Activated CD4-positive, alpha-beta T cell treated with anti-CD3 and anti-CD28 coated beads, Interleukin-10, Interleukin-2, amounts not matched to agents 100 ng/mL and 50 ng/mL, durations not matched to agents 16 hours and 8 hours (primary cell): Measurements from ENCODE around the gene GOLGA6C.
"Not testable (repeated sequence)": the region's sequence is repeated elsewhere in the genome, so short reads cannot be mapped to it uniquely, and the experiment has no call there.

Experiments
- DNase-seq: peaks from one replicate; pipeline ENCODE4 v3.0.0-alpha.2; 2020

GOLGA6C gene

GRCh38 chr15:75259873-75260272, 1.7 kb downstream of the GOLGA6C start:
- not testable (repeated sequence) for DNase-seq

GRCh38 chr15:75273751-75274359, 15.7 kb downstream of the GOLGA6C start:
- DNase-seq: not testable (repeated sequence)

DNA sequence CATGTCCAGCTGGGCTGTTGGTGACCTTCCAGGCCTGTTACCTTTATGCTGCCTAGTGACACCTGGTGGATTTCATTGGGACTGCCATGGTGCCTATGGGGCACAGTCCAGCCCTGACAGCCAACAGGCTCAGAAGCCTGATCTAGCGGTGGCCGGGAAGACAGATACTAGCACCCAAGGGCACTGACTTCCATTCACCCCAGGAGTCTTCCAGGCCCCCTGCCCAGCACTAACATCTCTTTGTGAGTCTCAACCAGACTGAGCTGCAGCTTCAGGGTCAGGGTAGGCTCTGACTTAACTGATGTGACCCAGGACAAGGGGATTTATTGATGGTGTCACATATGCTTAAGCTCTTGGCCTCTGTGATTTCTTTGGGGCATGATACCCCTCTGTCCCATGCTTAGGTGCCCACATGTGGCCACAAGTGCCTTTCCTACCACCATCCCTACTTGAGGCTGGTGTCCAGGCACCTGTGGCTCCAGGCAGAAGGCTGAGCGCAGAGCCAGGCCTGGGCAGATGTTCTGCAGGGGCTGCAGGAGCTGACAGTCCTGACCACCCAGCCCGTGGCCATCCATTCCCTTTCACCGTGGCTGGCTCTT, 16.5 kb downstream of the GOLGA6C start:
- peak; percentile 81 for DNase-seq

DNA sequence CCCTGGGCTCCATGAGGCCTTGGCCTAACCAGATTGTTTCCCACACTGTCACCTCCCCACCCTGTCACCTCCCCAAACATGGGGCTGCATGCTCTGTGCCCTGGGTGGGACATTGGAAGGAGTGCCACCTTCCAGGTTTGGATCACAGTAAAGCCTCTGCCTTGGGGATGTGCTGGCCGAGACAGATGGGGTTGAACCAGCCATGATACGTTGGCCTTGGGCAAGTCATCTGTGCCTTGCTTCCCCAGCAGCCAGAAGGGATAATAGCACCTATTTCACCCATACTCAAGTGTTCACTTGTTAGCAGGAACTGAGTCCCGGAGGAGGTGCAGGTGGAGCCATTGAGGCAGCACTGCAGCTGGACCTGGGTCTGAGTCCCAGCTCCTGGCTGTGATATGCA, 17.5 kb downstream of the GOLGA6C start:
- DNase-seq: not testable (repeated sequence)

GRCh38 chr15:75278497-75278896, 20.4 kb downstream of the GOLGA6C start:
- not testable (repeated sequence) for DNase-seq

DNA sequence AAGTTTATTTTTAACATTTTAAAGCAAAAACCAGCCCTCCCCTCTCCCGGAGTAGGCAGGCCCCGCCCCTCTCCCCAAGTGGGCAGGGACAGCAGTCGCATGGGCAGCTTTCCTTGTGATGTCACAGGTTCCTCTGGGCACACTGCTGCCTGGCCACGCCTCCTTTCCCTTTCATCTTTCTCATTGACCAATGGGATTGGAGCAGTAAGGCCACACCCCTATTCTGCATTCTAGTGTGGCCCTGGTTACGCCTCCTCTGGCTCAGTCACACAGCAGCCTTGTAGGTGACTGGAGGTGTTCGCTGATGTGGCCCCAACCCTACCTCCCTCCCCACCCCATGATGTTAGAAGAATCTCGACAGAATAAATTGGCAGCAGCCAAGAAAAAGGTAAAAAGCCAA, 24.4 kb downstream of the GOLGA6C start, which contains the start of gene GOLGA6D:
Gene GOLGA6D (plus strand): TSS at position 264 of the 400 bp plus-strand sequence. CDS start 41 bp downstream, at position 305.
- DNase-seq: not testable (repeated sequence)

- not testable (repeated sequence) for DNase-seq
Measured at GRCh38 chr15:75284152-75284551, 26.0 kb downstream of the GOLGA6C start.

DNA sequence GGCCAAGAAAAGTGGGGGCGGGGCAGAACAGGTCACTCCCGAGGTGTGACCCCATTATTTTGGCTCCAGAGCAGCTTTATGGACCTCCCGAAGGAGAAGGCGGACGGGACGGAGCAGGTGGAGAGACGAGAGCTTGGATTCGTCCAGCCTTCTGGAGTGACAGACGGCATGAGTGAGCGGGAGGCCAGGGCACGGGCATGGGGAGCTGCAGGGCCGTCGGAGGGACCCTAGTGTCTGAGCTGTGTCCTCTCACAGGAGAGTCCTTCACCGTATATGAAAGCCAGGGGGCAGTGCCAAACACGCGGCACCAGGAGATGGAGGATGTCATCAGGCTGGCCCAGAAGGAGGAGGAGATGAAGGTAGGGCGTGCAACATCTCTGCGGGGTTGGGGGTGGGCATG, 35.5 kb downstream of the GOLGA6C start:
- not testable (repeated sequence) for DNase-seq

- DNase-seq: not testable (repeated sequence)
Measured at GRCh38 chr15:75298541-75299310, 40.6 kb downstream of the GOLGA6C start.

- DNase-seq: peak; percentile 62
Measured at GRCh38 chr15:75299311-75299688, 41.2 kb downstream of the GOLGA6C start.

DNA sequence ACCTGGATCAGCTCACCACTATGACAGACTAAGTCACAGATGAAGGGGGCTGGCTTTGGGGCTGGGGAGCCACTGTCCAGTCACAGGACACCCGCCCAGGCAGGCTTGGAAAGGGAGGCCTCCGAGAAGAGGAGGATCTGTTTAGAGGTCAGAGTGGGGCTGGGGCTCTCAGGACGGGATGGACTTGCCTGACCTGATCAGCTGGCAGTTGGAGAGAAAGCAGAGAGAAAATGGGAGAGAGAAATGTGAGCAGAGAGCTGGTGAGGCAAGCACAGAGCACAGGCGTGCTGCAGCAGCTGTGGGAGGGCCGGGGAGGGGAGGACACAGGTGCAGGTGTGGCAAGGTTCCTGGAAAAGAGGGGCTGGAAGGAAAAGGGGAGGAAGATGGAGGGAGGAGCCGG, 41.9 kb downstream of the GOLGA6C start:
- not testable (repeated sequence) for DNase-seq

DNA sequence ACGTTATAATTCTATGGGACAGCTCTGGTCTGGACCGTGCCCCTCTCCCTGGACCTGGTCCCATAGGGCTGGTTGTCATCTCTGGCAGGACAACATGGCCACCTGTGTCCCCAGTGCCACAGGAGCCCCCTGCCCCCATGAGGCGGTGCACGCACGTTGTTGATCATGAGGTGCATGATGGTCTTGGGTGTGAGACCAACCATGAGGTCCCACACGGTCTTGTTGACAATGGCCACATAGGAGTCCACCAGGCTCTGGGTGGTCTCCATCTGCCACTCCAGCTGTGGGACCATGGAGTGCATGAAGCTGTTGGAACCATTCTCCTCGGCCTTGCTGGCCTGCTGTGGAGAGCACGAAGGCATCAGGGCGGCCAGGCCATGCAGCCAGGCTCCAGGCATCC, 44.2 kb downstream of the GOLGA6C start:
- DNase-seq: no peak

GRCh38 chr15:75302753-75303152, 44.6 kb downstream of the GOLGA6C start:
- DNase-seq: not testable (repeated sequence)

DNA sequence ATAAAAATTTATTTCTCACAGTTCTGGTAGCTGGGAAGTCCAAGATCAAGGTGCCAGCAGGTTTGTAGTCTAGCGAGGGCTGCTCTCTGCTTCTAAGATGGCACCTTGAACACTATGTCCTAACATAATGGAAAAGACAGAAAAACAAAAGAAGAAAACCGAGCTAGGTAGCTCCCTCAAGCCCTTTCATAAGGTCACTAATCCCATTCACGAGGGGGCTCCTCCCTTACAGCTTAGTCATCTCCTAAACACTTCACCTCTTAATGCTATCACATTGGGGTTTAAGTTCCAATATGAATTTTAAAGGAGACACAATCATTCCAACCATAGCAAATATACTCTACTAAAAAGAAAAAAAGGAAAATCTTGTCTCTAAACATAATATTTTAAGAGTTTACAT, 48.1 kb downstream of the GOLGA6C start:
- no peak for DNase-seq

DNA sequence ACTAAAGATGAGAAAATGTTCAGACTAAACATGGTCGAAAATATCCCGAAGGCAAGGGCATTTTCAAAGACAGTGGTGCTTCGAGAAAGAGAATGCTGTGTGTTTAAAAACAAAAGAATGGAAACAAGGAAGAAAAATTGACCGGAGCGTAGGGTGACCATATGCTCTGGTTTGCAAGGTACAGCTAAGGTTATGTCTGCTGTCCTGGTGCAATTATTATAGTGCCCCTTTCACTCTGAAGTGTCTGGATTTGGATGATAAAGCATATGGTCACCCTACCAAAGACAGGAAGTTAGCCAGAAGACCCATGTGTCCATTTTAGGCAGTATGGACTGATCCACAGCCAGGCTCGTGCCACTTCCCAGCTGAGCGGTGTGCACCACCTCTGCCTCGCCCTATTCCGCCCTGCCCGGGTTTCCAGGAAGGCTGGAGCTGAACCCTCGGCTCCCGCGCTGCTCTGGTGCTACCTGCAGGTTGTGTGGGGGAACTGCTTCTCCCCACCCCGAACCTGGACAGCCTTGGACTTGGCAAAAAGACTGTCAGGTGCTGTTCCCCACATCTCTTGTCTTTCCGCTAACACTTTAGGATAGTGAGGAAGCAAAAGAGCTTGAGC, 49.8 kb downstream of the GOLGA6C start:
- DNase-seq: peak; percentile 11

DNA sequence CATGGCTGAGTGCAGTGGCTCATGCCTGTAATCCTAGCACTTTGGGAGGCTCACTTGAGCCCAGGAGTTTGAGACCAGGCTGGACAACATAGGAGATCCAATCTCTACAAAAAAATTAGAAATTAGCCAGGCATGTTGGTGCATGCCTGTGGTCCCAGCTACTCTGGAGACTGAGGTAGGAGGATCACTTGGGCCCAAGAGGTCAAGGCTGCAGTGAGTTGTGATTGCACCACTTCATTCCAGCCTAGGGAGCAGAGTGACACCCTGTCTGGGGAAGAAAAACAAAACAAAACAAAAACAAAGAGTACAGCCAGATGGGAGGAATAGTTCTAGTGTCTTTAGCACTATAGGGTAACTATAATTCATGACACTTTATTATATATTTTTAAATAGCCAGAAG, 51.6 kb downstream of the GOLGA6C start:
- DNase-seq: no peak

DNA sequence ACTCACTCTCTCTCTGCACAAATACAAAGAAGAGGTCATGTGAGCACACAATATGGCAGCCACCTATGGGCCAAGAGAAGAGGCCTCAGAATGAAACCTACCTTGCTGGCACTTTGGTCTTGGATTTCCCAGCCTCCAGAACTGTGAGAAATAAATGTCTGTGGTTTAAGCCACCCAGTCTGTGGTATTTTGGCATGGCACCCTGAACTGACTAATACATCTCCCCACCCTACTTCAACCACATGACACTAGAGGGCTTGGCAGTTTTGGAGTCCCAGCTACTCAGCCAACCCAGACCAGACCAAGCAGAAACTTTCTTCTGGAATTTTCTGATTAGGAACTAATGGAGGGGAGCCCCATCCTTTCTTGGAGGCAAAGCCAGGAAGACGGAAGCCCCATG, 54.4 kb downstream of the GOLGA6C start:
- peak; percentile 55 for DNase-seq

DNA sequence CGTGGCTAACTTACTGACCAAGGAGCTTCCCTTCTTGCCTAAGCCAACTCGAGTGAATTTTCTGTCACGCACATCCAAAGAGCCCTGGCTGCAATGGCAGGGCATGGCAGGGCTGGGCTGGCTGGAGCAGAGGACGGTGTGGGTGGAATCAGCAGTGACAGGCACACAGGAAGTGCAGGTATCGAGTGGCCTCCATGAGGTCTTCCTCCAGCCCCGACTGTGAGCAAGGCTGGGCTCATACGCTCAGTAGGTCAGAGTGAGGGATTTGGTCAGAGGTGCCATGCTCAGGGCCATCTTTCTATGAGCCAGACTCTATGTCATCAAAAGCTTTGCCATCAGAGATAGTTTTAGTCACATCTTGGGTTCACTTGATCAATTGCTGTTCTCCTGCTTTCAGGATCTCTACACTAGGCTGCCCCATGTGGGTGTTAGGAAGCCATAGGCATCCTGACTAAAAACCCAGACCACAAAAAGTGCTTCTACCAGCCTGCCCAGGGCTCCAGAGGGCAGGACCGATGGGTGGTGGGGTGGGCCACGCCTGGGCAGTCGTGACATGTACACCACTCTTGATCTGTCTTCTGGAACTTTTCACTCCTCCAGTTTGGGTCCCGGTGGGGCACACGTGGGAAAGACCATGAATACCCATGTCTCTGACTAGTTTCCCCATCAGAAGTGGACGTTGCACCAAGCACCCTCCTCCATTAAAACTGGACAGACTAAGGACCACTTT, 55.1 kb downstream of the GOLGA6C start:
- DNase-seq: no peak

DNA sequence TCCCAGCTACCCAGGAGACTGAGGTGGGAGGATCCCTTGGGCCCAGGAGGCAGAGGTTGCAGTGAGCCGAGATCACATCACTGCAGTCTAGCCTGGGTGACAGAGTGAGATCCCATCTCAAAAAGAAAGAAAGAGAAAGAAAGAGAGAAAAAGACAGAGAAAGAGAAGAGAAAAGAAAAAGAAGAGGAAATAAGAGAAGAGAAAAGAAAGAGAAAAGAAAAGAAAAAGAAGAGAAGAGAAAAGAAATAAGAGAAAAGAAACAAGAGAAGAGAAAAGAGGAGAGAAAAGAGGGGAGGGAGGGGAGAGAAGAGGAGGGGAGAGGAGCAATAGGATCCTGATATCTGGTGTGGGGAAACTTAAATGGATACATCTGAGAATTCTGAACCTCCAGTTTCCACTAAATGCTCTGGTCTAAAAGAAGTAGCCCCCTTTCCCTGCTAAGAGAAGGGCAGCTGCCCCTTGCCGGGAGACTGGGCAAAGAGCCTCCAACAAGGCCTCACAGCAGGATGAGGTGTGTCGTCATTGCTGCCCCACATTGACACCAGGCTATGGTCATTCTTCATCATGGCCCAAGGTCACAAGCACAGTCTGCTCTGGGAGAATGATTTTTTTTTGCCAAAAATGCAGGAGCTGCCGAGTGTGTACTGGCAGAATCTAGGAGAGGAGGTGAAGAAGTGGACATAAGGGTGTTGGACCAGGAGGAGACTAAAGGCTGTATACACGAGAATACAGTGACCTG, 56.6 kb downstream of the GOLGA6C start:
- no peak for DNase-seq

DNA sequence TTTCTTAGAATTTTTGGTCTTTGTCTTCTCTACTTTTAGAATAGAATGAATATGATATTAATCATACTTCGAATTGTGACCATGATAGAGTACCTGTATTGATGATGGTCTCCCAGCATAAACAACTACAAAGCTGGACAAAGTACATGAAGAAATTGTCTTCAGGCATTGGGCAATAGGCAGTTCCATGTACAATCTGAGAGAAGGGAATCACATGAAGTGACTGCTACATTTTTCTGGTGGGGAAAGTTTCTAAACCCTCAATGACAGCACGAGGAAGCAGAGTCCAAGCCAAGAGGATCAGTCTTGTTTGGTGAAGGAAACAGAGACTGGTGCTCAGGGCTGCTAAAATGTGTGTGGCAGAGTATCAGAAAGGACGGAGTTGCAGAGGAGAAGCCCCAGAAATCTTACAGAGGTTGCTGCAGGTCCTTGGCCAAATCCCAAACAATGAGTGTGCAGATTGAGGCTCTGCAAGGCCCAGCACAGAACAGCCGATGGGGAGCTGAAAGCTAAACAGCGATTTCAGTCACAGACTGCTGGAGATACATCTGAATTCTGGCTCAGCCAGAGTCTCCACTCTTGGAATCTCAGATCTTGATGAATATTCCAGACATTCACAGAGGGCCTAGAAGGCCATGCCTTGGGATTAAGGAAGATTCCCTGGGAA, 61.2 kb downstream of the GOLGA6C start:
- not testable (repeated sequence) for DNase-seq
